Measurements from ENCODE around the gene ZDHHC21. TPM values are rescaled to one million over a fixed set of nuclear protein-coding genes. Genes with fewer than 3 reads are reported as not detected.

Gene ZDHHC21, protein sequence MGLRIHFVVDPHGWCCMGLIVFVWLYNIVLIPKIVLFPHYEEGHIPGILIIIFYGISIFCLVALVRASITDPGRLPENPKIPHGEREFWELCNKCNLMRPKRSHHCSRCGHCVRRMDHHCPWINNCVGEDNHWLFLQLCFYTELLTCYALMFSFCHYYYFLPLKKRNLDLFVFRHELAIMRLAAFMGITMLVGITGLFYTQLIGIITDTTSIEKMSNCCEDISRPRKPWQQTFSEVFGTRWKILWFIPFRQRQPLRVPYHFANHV
- total RNA-seq, result 10.1 and 10.6 TPM in 2 replicates

DNA sequence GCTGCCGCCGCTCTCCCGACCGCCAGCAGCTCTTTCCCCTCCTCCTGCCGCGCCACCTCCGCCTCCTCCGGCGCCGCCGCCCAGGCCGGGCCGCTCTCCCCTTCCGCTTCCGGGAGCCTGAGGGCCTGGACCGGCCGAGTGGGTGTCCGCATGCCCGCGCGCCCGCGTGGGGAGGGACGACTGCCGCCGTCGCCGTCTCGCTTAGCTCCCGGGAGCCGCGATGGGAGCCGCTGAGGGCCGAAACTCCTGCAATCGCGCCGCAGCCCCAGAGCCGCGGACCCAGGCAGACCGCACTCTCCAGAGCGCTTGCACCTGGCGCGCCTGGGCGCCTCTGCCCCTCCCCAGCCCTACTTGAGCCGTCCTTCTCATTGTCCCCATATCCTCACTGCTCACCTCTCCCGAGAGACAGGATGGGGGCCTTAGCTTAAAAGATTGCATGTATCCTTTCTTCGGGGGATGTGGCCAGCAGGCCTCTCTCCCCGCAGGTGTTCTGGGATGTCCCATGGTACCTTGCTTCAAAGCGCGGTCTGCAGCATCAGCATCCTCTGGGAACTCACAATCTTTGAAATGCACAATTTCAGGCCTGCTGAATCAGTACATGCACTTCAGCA lies at the start of gene ZDHHC21:
ZDHHC21 (minus strand) TSS at position 182 of the 611 bp plus-strand sequence. CDS start 19,092 bp downstream, outside the sequence.
- Histone ChIP-seq H2AFZ (ENCODE audit: low read length) (peak within 1 kb of the TSS; percentile 92), H3K9me3 (ENCODE audit: low read depth, low read length) (no peaks in the 10 kb centered on the region)

DNA sequence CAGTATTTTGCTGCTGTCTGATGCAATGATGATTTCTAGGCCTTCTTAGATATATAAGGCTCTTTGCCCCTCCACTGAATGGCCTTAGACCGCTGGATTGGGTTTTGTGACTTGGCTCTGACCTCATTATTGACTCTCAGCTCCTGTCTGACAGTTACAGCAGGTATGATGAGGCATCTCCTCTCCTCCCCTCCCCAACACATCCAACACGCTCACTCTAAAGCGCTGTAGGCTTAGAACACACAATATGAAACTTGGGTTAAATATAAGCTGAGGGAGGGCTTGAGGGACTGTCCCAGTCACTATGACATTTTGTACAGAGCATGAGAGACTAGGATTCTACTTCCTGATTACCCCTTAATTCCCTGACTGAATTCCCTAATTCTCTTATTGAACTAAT lies 48.1 kb upstream of the ZDHHC21 start:
- no peaks in the 10 kb centered on the region for H4K20me1 ChIP-seq (ENCODE audit: insufficient read depth, low read length)
- no peak for DNase-seq (ENCODE audit: insufficient read length, low spot score, missing footprints)
- no peaks in the 10 kb centered on the region for H3K9me3 ChIP-seq (ENCODE audit: low read depth, low read length)
- no peaks in the 10 kb centered on the region for H3K27me3 ChIP-seq (ENCODE audit: insufficient read depth, low read length)
- no peaks in the 10 kb centered on the region for H3K79me2 ChIP-seq (ENCODE audit: insufficient read depth, low read length)
- TF ChIP-seq, protein P1, sequence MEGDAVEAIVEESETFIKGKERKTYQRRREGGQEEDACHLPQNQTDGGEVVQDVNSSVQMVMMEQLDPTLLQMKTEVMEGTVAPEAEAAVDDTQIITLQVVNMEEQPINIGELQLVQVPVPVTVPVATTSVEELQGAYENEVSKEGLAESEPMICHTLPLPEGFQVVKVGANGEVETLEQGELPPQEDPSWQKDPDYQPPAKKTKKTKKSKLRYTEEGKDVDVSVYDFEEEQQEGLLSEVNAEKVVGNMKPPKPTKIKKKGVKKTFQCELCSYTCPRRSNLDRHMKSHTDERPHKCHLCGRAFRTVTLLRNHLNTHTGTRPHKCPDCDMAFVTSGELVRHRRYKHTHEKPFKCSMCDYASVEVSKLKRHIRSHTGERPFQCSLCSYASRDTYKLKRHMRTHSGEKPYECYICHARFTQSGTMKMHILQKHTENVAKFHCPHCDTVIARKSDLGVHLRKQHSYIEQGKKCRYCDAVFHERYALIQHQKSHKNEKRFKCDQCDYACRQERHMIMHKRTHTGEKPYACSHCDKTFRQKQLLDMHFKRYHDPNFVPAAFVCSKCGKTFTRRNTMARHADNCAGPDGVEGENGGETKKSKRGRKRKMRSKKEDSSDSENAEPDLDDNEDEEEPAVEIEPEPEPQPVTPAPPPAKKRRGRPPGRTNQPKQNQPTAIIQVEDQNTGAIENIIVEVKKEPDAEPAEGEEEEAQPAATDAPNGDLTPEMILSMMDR (IDR thresholded peaks at IDR 0.05; ENCODE audit: extremely low read depth, low read depth, low read length), result no peak
- H2AFZ ChIP-seq (ENCODE audit: low read length), result no peak overlapping the region
- H3K4me1 ChIP-seq (ENCODE audit: insufficient read depth, low read length), result no peaks in the 10 kb centered on the region
- no peaks in the 10 kb centered on the region for H3K36me3 ChIP-seq (ENCODE audit: insufficient read depth, low read length)
- H3K4me3 ChIP-seq (ENCODE audit: insufficient read depth, low read length), result no peak overlapping the region
- H3K4me2 ChIP-seq (ENCODE audit: insufficient read depth, low read length), result no peak overlapping the region
- no peak overlapping the region for H3K27ac ChIP-seq (ENCODE audit: low read depth, low read length)

More for the DNA sequence above, at the start of gene ZDHHC21:
- peak; percentile 93 for DNase-seq (ENCODE audit: insufficient read length, low spot score, missing footprints)
- TF ChIP-seq, protein P1 (IDR thresholded peaks at IDR 0.05; ENCODE audit: extremely low read depth, low read depth, low read length), result no peak
- Histone ChIP-seq H3K36me3 (ENCODE audit: insufficient read depth, low read length) (peaks cover 5% of the 10 kb centered on the region), H3K4me1 (ENCODE audit: insufficient read depth, low read length) (peaks cover 19% of the 10 kb centered on the region), H4K20me1 (ENCODE audit: insufficient read depth, low read length) (no peaks in the 10 kb centered on the region), H3K27me3 (ENCODE audit: insufficient read depth, low read length) (peaks cover 16% of the 10 kb centered on the region), H3K27ac (ENCODE audit: low read depth, low read length) (no peak within 1 kb of the TSS), H3K4me3 (ENCODE audit: insufficient read depth, low read length) (peak within 1 kb of the TSS; percentile 78), H3K79me2 (ENCODE audit: insufficient read depth, low read length) (peaks cover 24% of the 10 kb centered on the region), H3K4me2 (ENCODE audit: insufficient read depth, low read length) (peak within 1 kb of the TSS; percentile 88)

DNA sequence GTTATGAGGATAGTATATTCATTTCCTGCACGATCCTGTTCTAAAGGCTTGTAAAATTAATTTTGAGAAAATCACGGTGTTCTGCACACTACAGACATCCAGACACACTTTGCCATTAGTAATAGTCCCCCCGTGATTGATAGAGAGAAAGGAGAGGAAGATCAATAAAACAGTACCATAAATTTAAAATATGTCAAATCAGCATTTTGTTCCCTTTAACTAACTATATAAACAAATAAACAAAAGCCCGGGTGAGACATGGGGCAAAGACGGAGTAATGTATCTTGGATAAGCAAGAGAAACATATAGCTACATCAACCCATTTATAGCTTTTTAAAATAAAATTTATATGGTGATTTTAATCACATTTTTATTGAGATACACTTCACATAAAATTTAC lies 39.9 kb upstream of the ZDHHC21 start:
- TF ChIP-seq, protein P1 (IDR thresholded peaks at IDR 0.05; ENCODE audit: extremely low read depth, low read depth, low read length), result no peak
- no peak overlapping the region for H3K4me3 ChIP-seq (ENCODE audit: insufficient read depth, low read length)
- H3K79me2 ChIP-seq (ENCODE audit: insufficient read depth, low read length), result no peaks in the 10 kb centered on the region

DNA sequence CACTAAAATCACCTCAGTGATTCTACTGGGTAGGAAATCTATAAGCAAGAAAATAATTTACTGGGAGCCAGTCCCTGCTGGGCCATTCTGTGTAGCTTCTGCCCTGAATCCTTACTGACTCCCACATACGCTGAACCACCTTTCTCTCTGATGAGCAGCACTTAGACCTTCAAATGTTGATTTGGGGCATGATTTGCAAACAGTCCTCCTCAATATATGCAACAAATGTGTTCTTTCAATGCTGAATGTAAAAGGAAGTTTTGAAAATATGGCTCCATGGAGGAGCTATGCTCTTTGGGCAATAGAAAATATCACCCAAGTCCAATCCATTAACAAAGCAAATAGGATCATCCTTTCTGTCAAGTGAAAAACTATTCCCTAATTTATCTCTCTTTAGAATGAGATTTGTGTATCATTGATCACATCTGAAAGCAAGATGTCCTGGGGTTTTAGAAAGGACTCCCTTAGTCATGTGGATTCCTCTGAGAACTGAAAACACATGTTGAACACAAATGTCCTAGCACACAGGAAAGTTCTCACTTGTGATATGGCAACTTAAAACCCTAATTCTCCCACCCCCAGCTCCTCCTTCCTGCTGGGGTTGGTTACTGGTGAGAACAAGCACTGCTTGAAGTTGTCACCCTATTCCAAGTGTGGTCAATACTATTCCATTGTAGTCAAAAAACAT lies 38.2 kb upstream of the ZDHHC21 start:
- TF ChIP-seq, protein P1 (IDR thresholded peaks at IDR 0.05; ENCODE audit: extremely low read depth, low read depth, low read length), result no peak
- no peak overlapping the region for H3K4me3 ChIP-seq (ENCODE audit: insufficient read depth, low read length)
- H3K36me3 ChIP-seq (ENCODE audit: insufficient read depth, low read length), result no peaks in the 10 kb centered on the region
- no peak overlapping the region for H3K27ac ChIP-seq (ENCODE audit: low read depth, low read length)
- no peaks in the 10 kb centered on the region for H3K9me3 ChIP-seq (ENCODE audit: low read depth, low read length)
- no peak overlapping the region for H3K4me2 ChIP-seq (ENCODE audit: insufficient read depth, low read length)
- peaks cover 3% of the 10 kb centered on the region for H3K27me3 ChIP-seq (ENCODE audit: insufficient read depth, low read length)
- DNase-seq (ENCODE audit: insufficient read length, low spot score, missing footprints), result no peak
- no peaks in the 10 kb centered on the region for H3K4me1 ChIP-seq (ENCODE audit: insufficient read depth, low read length)
- no peaks in the 10 kb centered on the region for H4K20me1 ChIP-seq (ENCODE audit: insufficient read depth, low read length)
- no peak overlapping the region for H2AFZ ChIP-seq (ENCODE audit: low read length)
- no peaks in the 10 kb centered on the region for H3K79me2 ChIP-seq (ENCODE audit: insufficient read depth, low read length)

More for the DNA sequence above, 39.9 kb upstream of the ZDHHC21 start:
- Histone ChIP-seq H3K9me3 (ENCODE audit: low read depth, low read length) (no peaks in the 10 kb centered on the region), H3K27ac (ENCODE audit: low read depth, low read length) (no peak overlapping the region), H3K4me1 (ENCODE audit: insufficient read depth, low read length) (no peaks in the 10 kb centered on the region), H2AFZ (ENCODE audit: low read length) (no peak overlapping the region), H3K36me3 (ENCODE audit: insufficient read depth, low read length) (no peaks in the 10 kb centered on the region), H3K27me3 (ENCODE audit: insufficient read depth, low read length) (peaks cover 3% of the 10 kb centered on the region), H3K4me2 (ENCODE audit: insufficient read depth, low read length) (no peak overlapping the region), H4K20me1 (ENCODE audit: insufficient read depth, low read length) (no peaks in the 10 kb centered on the region)
- DNase-seq (ENCODE audit: insufficient read length, low spot score, missing footprints), result peak; percentile 61
